ENCODE data around the gene IGFLR1. TPM values are rescaled to one million over a fixed set of nuclear protein-coding genes. Genes with fewer than 3 reads are reported as not detected.
A peak's percentile ranks its signal among the peaks of the same experiment; 100 is the strongest.

Gene IGFLR1
- total and polyA plus RNA-seq, 9 of the 15 experiments (the other 6 are each of a cell fraction or from before 2014, with no cell fraction given), result 1.0 to 14.3 (median 4.6) TPM

GRCh38 chr19:35757749-35758608 lies 15.7 kb upstream of the IGFLR1 start, which contains the start of gene PROSER3 (continued):
- no peak for TF ChIP-seq RBM15 (IDR thresholded peaks at IDR 0.05; ENCODE audit: insufficient read depth, low read length)
- TF ChIP-seq ATF3 (IDR thresholded peaks at IDR 0.05), result no peak
- TF ChIP-seq ATF3 (CRISPR knock-in tag; conservative IDR thresholded peaks at IDR 0.05), result no peak
- TF ChIP-seq ZNF212 (CRISPR knock-in tag; IDR thresholded peaks at IDR 0.05), result peak; percentile 54; the same call in 1 of the 2 replicates
- TF ChIP-seq NFXL1 (CRISPR knock-in tag; IDR thresholded peaks at IDR 0.05), result no peak
- TF ChIP-seq SIN3B (IDR thresholded peaks at IDR 0.05; ENCODE audit: low read depth), result peak; percentile 35; the same call in 1 of the 2 replicates
- TF ChIP-seq TEAD4 (IDR thresholded peaks at IDR 0.05; ENCODE audit: low read length), result peak; percentile 54
- TF ChIP-seq TEAD4 (CRISPR knock-in tag; IDR thresholded peaks at IDR 0.05; ENCODE audit: borderline replicate concordance), result no peak
- peak; percentile 80; the same call in 1 of the 2 replicates for TF ChIP-seq CTBP1 (IDR thresholded peaks at IDR 0.05; ENCODE audit: borderline replicate concordance)
- peak; percentile 73; the same call in 1 of the 2 replicates for TF ChIP-seq ZNF644 (tag; IDR thresholded peaks at IDR 0.05; ENCODE audit: low read depth)
- TF ChIP-seq ATF6 (CRISPR knock-in tag; IDR thresholded peaks at IDR 0.05), result peak; percentile 68; the same call in 1 of the 2 replicates
- peak in 1 of 2 experiments; percentile 30 for TF ChIP-seq E2F6 (IDR thresholded peaks at IDR 0.05; ENCODE audit: borderline replicate concordance in 1 of 2, extremely low read depth in 1 of 2, insufficient read depth in 1 of 2, insufficient read length in 1 of 2, low read depth in 1 of 2, low read length in 1 of 2, poor library complexity in 1 of 2, severe bottlenecking in 1 of 2)
- no peak for TF ChIP-seq ATF1 (CRISPR knock-in tag; IDR thresholded peaks at IDR 0.05)
- TF ChIP-seq ATF1 (tag; IDR thresholded peaks at IDR 0.05), result peak; percentile 87
- TF ChIP-seq RB1 (IDR thresholded peaks at IDR 0.05; ENCODE audit: low read depth), result peak; percentile 57
- peak; percentile 95 for TF ChIP-seq RBBP5 (IDR thresholded peaks at IDR 0.05; ENCODE audit: borderline replicate concordance, insufficient read depth, low read length, poor library complexity, severe bottlenecking)
- TF ChIP-seq SMAD4 (CRISPR knock-in tag; conservative IDR thresholded peaks at IDR 0.05), result peak; percentile 52; the same call in 1 of the 2 replicates
- TF ChIP-seq SMC3 (conservative IDR thresholded peaks at IDR 0.05; ENCODE audit: insufficient read depth, low read depth, low read length), result no peak
- peak; percentile 91 for TF ChIP-seq GTF2E2 (tag; IDR thresholded peaks at IDR 0.05)
- TF ChIP-seq FOXM1 (IDR thresholded peaks at IDR 0.05; ENCODE audit: low read depth), result peak; percentile 53
- TF ChIP-seq FOXM1 (CRISPR knock-in tag; IDR thresholded peaks at IDR 0.05; ENCODE audit: low read depth), result no peak
- no peak for TF ChIP-seq ZNF655 (CRISPR knock-in tag; IDR thresholded peaks at IDR 0.05)
- peak; percentile 70; the same call in 1 of the 2 replicates for TF ChIP-seq HDAC8 (tag; IDR thresholded peaks at IDR 0.05)
